Measurements from ENCODE around the gene SLC26A1.

- TF ChIP-seq CTCF (conservative IDR thresholded peaks at IDR 0.05; ENCODE audit: low read length), result no peak
- no peak for TF ChIP-seq EZH2phosphoT487 (IDR thresholded peaks at IDR 0.05; ENCODE audit: borderline replicate concordance, low read depth, low read length)
Measured at GRCh38 chr4:1022739-1023066, 29.5 kb upstream of the SLC26A1 start.

Measured in OCI-LY7 (cell line).